SK-N-SH (cell line): ENCODE results near the gene IMPA2.

Experiments used
- CTCF ChIP-seq: fragments of 200-600 bp; sonication (generic); IDR thresholded peaks from 2 replicates; pipeline ENCODE4 v1.6.1; 2017; ENCODE audit warnings: antibody characterized with exemption, mild to moderate bottlenecking, moderate library complexity
- FOXJ3 ChIP-seq: sonication (generic); formaldehyde crosslinking; IDR thresholded peaks from 2 replicates; pipeline ENCODE4 v1.5.1; 2020; ENCODE audit warnings: mild to moderate bottlenecking, missing genetic modification reagents
- MXI1 ChIP-seq: IDR thresholded peaks from 2 replicates; pipeline ENCODE4 v1.6.1; 2012; ENCODE audit warnings: mild to moderate bottlenecking, low read depth, low read length, improper control_type of control experiment
- RAD21 ChIP-seq: IDR thresholded peaks from 2 replicates; pipeline ENCODE4 v1.6.1; 2012; ENCODE audit warnings: mild to moderate bottlenecking, low read length
- USF2 ChIP-seq: fragments of 150-350 bp; IDR thresholded peaks from 2 replicates; pipeline ENCODE4 v1.6.1; 2017; ENCODE audit warnings: antibody characterized with exemption, low read length, low read depth, borderline replicate concordance

- TF ChIP-seq CTCF (no peak), MXI1 (no peak), RAD21 (no peak), USF2 (no peak), FOXJ3 (CRISPR knock-in tag) (no peak)
These were observed 24.7 kb upstream of the IMPA2 start for GRCh38 chr18:11956371-11957308.
